Endothelial cell of umbilical vein (primary cell): ENCODE measurements around the gene CCDC9B. TPM values are rescaled to one million over a fixed set of nuclear protein-coding genes. Genes with fewer than 3 reads are reported as not detected.

Experiments
- BruUV-seq: library from RNA; stranded (reverse); fragments of 400-500 nt; replicated peaks from 2 replicates; lab custom pipeline; 2021; lab: Mats Ljungman, UMichigan
- CTCF ChIA-PET: fragments of 300-600, 350-600 bp; sonication (Branson Sonifier 250); formaldehyde crosslinking; loops from one replicate; lab custom pipeline; 2021; ENCODE audit warnings: antibody characterized with exemption, inconsistent platforms; lab: Charles Lee
- POLR2A ChIA-PET: fragments of 300-600, 350-600 bp; sonication (Branson Sonifier 250); formaldehyde crosslinking; loops from one replicate; lab custom pipeline; 2021; ENCODE audit warnings: antibody characterized with exemption, inconsistent platforms; lab: Charles Lee
- DNase-seq: peaks from one replicate; pipeline ENCODE4 v3.0.0-alpha.2; 2011; ENCODE audit warnings: low read depth, low spot score
- FAIRE-seq: peaks from 2 replicates; lab custom pipeline; 2011; peaks lifted over from hg19 to GRCh38; lab: Jason Lieb, UNC
- H2AFZ ChIP-seq: 2 replicates; pipeline ENCODE4 v1.6.0; 2012; ENCODE audit warnings: low read depth, low read length, control low read depth, inconsistent platforms
- H3K27ac ChIP-seq: 2 replicates; pipeline ENCODE4 v1.5.1; 2011; ENCODE audit warnings: low read depth, mild to moderate bottlenecking, control low read depth, low read length, moderate library complexity; ENCODE audit not compliant: insufficient read depth
- H3K27me3 ChIP-seq, 2 experiments: 2 replicates each; pipeline versions ENCODE4 v1.6.0 to v1.6.1; 2011; ENCODE audit warnings: low read length in 2 of 2, mixed read lengths in 1 of 2; ENCODE audit not compliant: control insufficient read depth in 2 of 2, insufficient read depth in 2 of 2
- H3K36me3 ChIP-seq, 2 experiments: 2 replicates in 1 of 2; 3 replicates in 1 of 2; pipeline ENCODE4 v1.5.1; 2011; ENCODE audit warnings: low read length in 2 of 2, mild to moderate bottlenecking in 1 of 2, moderate library complexity in 1 of 2; ENCODE audit not compliant: control insufficient read depth in 2 of 2, insufficient read depth in 2 of 2; ENCODE audit errors: extremely low read depth in 1 of 2
- H3K4me1 ChIP-seq: 3 replicates; pipeline ENCODE4 v1.5.1; 2011; ENCODE audit warnings: mild to moderate bottlenecking, low read length; ENCODE audit not compliant: control insufficient read depth, insufficient read depth; ENCODE audit errors: extremely low read depth
- H3K4me2 ChIP-seq: 2 replicates; pipeline ENCODE4 v1.6.1; 2011; ENCODE audit warnings: low read length, control low read depth, mixed read lengths; ENCODE audit not compliant: insufficient read depth
- H3K4me3 ChIP-seq, 3 experiments: fragments of 200-600 bp in 1 of 3; sonication (generic), shearing (Covaris generic) in 1 of 3; replicated peaks in 1 of 3; 2 replicates each; pipeline ENCODE4 v1.5.1; 2011 to 2016; ENCODE audit warnings: control low read depth in 3 of 3, low read length in 3 of 3, mild to moderate bottlenecking in 2 of 3, inconsistent platforms in 1 of 3, low read depth in 1 of 3, moderate library complexity in 1 of 3; ENCODE audit not compliant: insufficient read depth in 1 of 3
- H3K79me2 ChIP-seq: 2 replicates; pipeline ENCODE4 v1.6.0; 2012; ENCODE audit warnings: low read length, inconsistent platforms; ENCODE audit not compliant: control insufficient read depth, insufficient read depth
- H3K9ac ChIP-seq: replicated peaks from 2 replicates; pipeline ENCODE3; 2011; ENCODE audit warnings: low read length, control low read depth; ENCODE audit not compliant: insufficient read depth; ENCODE audit errors: extremely low read depth
- H3K9me1 ChIP-seq: replicated peaks from 3 replicates; pipeline ENCODE4 v1.6.0; 2011; ENCODE audit warnings: mild to moderate bottlenecking, low read length; ENCODE audit not compliant: control insufficient read depth, insufficient read depth; ENCODE audit errors: extremely low read depth
- H3K9me3 ChIP-seq: replicated peaks from 2 replicates; pipeline ENCODE4 v1.5.1; 2012; ENCODE audit warnings: low read length, inconsistent platforms; ENCODE audit not compliant: control insufficient read depth, insufficient read depth
- H4K20me1 ChIP-seq: replicated peaks from 2 replicates; pipeline ENCODE3; 2011; ENCODE audit warnings: mild to moderate bottlenecking, low read length; ENCODE audit not compliant: control insufficient read depth, insufficient read depth; ENCODE audit errors: extremely low read depth
- CTCF ChIP-seq, 2 donors: IDR thresholded peaks; 1 replicate in 1 of 2; 2 replicates in 1 of 2; pipeline ENCODE4 v1.5.1; 2011; ENCODE audit warnings: low read length in 2 of 2, mild to moderate bottlenecking in 2 of 2, moderate library complexity in 2 of 2, control low read depth in 1 of 2, inconsistent platforms in 1 of 2, low read depth in 1 of 2; ENCODE audit not compliant: insufficient read depth in 1 of 2; ENCODE audit errors: extremely low read depth in 1 of 2
- JUN ChIP-seq: IDR thresholded peaks from 2 replicates; pipeline ENCODE4 v1.6.1; 2011; ENCODE audit warnings: borderline replicate concordance, low read depth; ENCODE audit not compliant: insufficient read length, insufficient read depth
- dilution Hi-C: fragments of 300-500 bp; cut with MboI; formaldehyde crosslinking; loops from one replicate; pipeline ENCODE4 v1.15.0; 2019; ENCODE audit warnings: low sequenced_read_pairs; ENCODE audit not compliant: extremely low pct_ligation_motif_present
- intact Hi-C: fragments of 100-400 bp; cut with micrococcal nuclease; formaldehyde crosslinking; loops from one replicate; pipeline ENCODE4 v1.10.0; 2022
- polyA plus RNA-seq, 4 experiments: library from polyadenylated mRNA; depleted of rRNA in 3 of 4; stranded (reverse) in 3 of 4; unstranded in 1 of 4; fragments of >200 nt; gene quantifications; 2 replicates each; pipeline versions ENCODE4 v1.2.1 to v1.2.3, GENCODE V29; 2011 to 2012; ENCODE audit warnings: missing spikeins in 1 of 4
- total RNA-seq: library from RNA; stranded (reverse); gene quantifications from 2 replicates; pipeline ENCODE4 v1.2.3, GENCODE V29; 2021
- TF ChIP-seq, protein P1 (sequence below): IDR thresholded peaks from 2 replicates; pipeline ENCODE4 v1.6.1; 2011; ENCODE audit not compliant: insufficient read depth, insufficient read length

CCDC9B gene
- total and polyA plus RNA-seq, 2 donors (not counting 3 experiments of a cell fraction or from before 2014, with no cell fraction given), result 7.6 to 46.0 TPM

DNA sequence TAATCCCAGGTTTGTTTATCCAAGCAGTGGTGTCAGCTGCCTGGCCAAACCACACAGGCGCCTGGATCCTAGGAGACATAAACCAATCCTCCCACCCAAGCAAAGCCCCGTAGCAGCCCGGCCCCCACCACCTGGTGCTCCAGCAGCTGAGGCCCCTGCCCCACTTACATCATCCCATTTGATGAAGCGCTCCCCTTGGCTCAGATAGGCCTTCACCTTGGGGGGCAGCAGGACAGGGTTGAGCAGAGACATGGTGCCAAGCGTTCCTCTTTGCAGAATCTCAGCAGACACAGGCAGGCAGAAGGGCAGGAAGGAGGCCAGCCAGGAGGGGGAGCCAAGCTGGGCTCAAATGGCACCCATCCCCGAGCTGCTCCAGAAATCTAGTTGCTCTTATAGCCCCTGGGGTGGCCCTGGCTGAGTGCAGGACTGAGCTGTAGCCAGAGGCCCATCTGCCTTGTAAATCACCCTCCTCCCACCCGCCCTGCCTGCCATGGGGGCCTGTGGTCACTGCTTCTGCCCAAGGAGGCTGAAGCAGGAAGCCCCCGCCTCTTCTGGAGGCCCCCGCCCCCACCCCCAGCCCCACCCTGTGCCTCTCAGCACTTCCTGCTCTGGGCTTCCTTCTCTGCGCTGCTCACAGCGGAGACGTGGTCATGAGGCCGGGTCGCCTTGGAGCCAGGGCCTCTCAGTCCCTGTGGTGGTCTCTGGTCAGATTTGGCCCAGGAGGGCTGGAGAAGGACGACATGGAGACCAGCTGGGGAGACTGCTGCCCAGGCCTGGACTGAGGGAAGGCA, 33.1 kb downstream of the CCDC9B start, which contains the start of gene PLCB2:
TSS of gene PLCB2 (minus strand) at position 515 of the 791 bp plus-strand sequence. CDS start at position 252, 263 bp downstream.
- FAIRE-seq (peak; percentile 28), DNase-seq (no peak)
- intact Hi-C loops, result no loop called here
- dilution Hi-C loops, result no loop called here
- no TSS peak for BruUV-seq
- Histone ChIP-seq H3K9me1 (no peaks in the 10 kb centered on the region), H3K27ac (no peak within 1 kb of the TSS), H3K27me3 (peaks cover 4 to 5% of the 10 kb centered on the region in 2 experiments), H3K4me2 (no peak within 1 kb of the TSS), H3K4me1 (no peaks in the 10 kb centered on the region), H3K9ac (no peak within 1 kb of the TSS), H3K4me3 (no peak within 1 kb of the TSS), H2AFZ (peak within 1 kb of the TSS; percentile 11), H3K9me3 (no peaks in the 10 kb centered on the region), H4K20me1 (no peaks in the 10 kb centered on the region), H3K79me2 (no peaks in the 10 kb centered on the region), H3K36me3 (no peaks in the 10 kb centered on the region)
- CTCF ChIA-PET, result interaction anchor here (1.0 to 12.8 kb wide), 12 partner anchors 12 to 262 kb away, joined by 4 to 403 read pairs (median 9); partner anchors contain the start of genes ANKRD63 and INAFM2
- POLR2A ChIA-PET, result no interaction called here
- TF ChIP-seq, protein P1, sequence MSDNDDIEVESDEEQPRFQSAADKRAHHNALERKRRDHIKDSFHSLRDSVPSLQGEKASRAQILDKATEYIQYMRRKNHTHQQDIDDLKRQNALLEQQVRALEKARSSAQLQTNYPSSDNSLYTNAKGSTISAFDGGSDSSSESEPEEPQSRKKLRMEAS, result no peak
- TF ChIP-seq JUN, result no peak
- peak in 1 of 2 donors; percentile 42 for TF ChIP-seq CTCF (IDR thresholded peaks at IDR 0.05; ENCODE audit: extremely low read depth in 1 of 2, insufficient read depth in 1 of 2, low read depth in 1 of 2, low read length in 2 of 2)
